HG02759 (cell line): ENCODE measurements around the gene TUSC2.
"Not testable (repeated sequence)": the region's sequence is repeated elsewhere in the genome, so short reads cannot be mapped to it uniquely, and the experiment has no call there.

ENCODE experiments used
- ATAC-seq: cut with Tn5 transposase; IDR thresholded peaks from one replicate; pipeline ENCODE4 v1.9.1; 2021; ENCODE audit warnings: mild to moderate bottlenecking, moderate library complexity; ENCODE audit not compliant: unreplicated experiment

The TUSC2 gene

DNA sequence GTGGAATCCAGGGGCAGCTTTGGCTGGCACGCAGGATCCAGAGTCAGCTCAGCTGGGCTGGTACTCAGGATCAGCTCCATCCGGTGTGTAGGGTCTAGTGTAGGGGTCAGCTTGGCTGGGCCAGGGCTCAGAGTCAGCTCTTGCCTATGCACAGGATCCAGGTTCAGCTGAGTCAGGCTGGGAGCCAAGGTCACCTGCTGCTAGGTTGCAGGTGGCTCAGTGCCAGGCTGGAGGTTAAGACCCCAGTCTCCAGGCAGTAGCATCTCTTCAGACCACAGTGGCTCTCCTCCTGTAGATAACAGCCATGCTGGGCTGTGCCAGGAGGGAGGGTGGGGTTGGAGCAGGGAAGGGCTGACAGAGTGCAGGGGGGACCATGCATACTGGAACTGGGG, 30.6 kb downstream of the TUSC2 start:
- ATAC-seq = no peak

DNA sequence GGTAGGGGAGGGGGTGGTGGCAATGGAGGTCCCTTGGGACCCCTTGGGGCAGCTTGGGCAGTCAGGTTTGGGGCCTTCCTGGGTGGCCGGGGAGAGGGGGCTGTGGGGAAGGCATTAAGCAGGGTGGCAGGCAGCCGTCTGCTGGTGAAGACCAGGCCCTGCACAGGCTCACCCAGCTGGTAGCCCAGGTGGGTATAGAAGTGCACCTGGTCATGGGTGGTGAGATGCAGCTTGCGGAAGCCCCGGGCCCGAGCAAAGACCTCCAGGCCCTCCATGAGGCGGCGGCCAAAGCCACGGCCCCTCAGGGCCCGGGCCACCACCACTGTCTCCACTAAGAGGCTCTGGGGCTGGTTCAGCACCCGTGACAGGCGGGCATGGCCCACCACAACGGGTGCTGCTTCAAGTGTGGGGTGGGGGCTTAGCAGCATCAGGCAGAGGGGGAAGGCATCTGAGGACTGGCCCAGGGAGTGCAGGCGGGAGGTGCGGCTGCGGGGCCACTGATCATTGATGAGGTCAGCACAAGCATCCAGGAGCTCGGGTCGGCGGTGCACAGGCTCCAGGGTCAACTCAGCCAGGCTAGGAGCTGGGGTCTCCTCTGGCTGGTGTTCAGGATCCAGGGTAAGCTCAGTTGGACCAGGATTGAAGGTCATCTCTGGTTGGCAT, 31.2 kb downstream of the TUSC2 start:
- ATAC-seq = no peak

DNA sequence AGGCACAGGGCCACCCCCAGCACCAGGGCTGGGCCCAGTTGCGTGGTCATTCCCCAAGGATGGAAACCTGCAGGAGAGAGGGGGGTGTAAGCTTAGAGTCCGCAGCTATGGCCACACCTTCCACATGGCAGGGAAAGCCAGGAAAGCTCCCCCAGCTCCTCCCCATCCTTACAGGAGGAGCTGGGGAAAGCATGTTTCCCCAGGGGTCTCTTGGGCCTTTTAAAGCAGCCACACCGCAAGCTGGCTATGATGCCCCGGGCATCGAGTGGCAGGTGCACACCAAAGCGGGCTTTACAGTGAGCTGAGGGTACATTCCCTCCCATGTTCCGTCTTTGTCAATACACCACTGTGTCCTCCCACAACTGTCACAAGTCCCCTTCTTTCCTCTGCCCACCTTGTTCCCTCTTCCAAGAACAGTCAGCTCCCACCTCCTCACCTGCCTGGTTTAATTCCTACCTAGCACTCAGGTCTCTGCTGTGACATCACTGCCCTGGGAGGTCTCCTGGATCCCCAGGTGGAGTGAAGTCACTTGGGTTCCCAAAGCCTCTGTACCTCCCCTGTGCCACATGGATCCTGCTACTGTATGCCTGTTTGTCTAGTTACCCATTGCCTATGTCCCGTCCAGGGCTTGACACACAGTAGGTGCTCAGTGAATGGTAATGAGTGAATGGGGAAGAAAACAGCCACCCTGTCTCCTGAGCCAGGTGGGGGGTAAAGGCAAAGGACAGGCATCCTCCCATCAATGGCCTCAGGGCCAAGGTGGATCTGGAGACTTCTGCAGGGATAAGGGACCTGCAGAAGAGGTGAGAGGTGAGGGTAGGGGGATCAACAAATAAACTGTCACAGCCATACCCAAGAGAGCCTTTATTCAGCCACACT, 32.2 kb downstream of the TUSC2 start:
- no peak for ATAC-seq

DNA sequence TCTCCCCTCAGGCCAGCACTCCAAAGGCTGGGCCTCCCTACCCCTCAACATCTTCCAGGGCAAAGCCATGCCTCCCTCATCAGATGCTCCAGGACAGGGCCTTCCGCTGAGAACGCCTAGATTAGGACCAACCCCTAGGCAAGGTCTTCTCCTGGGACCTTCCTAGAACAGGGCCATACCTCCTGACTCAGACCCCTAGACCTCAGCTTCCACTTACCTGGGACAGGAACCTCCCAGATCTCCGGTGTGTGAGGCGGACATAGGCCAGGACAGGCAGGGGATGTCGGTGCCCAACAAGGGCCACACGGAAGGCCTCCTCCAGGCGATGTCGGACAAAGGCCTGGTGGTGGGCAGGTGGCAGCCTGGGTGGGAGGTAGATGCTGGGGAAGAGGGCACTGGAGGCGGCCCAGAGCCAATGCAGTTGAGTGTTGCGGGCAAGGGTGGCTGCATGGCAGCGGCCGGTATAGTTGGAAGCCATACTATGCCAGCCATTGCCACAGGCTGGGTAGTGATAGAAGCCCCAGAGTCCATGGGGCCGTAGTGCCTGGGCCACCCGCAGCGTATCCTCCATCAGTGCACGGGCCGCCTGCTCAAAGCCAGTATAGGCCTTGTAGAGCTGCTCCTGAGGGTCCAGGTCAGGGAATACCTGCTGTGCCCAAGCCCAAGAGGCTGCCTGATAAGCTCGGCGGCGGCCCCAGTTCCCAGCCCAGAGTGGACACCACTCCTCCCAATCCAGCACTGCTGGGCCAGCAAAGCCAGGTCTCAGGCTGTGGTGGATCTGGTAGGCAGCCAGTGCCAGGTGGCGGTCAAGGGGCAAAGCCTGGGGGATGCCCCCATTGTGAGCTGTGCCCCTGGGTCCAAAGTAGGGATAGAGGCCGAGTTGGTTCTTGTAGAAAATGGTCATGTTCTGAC, 33.3 kb downstream of the TUSC2 start:
- ATAC-seq = no peak

DNA sequence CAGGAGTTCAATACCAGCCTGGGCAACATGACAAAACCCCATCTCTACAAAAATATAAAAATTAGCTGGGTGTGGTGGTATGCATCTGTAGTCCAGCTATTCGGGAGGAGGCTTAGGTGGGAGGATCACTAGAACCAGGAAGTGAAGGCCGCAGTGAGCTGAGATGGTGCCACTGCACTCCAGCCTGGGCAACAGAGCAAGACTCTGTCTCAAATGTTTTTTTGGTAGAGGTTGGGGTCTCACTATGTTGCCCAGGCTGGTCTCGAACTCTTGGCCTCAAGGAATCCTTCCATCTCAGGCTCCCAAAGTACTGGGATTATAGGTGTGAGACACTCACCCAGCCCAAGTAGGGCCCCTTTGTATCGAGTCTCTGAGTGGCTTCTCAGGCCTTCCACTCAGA, 33.9 kb downstream of the TUSC2 start:
- no peak for ATAC-seq

DNA sequence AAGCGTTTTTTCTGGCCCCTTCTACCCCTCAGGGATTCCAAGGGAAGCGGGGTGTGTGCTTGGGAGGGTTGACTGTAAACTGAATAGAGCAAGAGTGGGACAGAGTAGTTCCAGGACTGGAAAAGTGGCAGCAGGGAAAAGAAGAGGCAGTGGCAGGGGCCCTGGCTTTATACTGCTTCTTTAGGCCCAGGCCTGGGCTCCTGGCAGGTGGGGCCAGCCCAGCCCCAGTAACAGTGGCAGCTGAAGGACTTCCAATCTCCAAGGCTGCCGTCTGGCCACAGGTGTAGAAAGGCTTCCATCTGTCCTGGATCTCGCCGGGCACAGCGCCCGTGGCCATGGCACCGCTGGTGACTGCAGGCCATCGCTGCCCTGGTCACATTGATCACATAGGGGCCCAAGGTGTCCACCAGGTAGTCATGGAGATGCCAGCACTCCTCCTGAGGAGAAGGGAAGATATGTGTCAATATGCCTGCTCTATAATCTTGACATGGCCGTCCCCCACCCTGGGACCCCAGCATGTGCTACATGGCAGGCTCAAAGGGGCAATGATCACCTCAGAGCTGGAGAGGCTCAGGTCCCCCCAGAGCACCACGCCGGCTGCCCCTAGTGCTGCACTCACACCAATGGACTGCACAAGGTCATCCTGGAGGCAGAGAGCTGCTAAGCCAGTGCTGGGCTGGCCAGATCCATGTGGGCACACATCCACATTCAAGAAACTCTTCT, 34.8 kb downstream of the TUSC2 start:
- ATAC-seq = no peak

DNA sequence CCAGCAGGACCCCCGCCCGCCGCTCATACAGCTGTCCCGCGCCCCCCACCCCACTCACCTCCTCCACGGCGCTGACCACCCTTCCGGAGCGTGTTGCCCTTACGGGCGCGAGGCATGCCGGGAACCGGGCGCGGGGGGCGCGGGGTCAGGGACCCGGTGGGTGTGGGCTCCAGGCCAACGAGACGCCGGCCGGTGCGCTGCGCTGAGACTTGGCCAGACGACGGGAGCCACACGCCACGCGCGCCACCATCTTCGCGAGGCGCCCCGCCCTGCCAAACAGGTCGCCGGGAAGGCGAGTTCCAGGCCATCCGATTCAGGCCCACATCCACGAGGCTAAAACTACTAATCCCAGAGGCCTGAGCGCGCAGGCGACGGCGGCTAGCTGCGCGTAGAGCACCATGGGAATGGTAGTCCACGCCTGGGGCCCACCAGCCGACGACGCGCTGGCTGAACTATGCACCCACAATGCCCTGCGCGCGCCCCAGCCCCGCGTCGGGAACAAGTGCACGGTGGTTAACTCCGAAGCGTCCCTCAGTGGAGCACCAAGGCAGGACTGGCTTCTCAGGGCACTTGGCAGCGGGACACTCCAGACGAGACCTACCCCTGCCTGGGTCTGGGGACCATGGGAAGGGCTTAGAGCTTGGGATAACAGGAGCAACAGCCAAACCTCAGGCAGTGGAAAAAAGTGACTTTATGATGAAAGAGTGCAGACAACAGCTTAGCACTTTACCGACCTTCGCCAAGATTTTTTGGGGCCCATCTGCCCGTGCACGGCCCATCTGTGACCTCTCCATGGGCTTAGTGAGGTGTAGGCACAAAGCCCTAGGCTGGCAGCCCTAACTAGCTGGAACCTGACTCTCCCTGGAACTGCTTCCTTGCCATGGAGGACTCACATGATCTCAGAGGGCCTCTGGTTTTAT, 35.6 kb downstream of the TUSC2 start, which contains the start of gene IFRD2:
Gene IFRD2, minus strand, starts transcription at position 271 of the 920 bp plus-strand sequence. Its CDS starts 155 bp downstream, at position 116.
- ATAC-seq = peak; percentile 94

DNA sequence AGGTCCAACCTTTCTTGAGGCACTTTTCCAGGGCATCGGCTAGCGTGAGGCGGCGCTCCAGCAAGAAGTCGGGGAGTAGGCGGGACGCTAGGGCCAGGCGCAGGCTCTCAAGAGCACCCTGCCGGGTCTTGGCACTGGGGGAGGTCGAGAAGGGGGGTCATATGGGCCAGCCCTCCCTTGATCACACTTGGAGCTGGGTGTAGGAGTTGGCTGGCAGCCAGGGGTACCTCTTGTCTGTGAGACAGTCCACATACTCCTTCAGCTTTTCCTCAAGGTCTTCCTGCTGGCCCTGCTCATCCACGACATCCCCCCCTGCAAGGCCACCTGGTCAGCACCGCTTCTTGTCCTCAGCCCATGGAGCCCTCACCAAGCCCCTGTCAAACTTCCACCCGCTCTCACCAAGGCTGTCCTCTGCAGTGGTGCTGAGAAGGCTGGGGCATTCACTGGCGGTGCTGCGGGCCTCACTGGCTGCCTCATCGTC, 37.8 kb downstream of the TUSC2 start:
- no peak for ATAC-seq

DNA sequence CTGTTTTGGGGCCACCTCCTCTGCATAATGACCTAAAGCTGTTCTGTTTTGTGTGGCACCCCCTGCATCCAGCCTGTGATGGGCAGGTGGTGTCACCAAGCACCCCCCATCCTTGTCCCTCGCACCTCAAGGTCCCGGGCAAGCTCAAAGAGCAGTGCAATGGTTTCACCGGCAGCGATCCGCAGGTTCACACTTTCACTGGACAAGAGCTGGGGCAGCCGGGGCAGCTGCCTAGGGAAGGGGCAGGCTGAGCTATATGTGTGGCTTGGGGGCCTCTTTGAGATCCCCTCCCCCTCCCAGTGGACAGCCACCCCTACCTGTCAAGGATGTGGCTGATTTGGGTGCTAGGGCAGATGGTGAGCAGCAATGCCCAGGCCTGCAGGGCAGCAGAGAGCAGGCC, 38.9 kb downstream of the TUSC2 start:
- ATAC-seq = no peak

DNA sequence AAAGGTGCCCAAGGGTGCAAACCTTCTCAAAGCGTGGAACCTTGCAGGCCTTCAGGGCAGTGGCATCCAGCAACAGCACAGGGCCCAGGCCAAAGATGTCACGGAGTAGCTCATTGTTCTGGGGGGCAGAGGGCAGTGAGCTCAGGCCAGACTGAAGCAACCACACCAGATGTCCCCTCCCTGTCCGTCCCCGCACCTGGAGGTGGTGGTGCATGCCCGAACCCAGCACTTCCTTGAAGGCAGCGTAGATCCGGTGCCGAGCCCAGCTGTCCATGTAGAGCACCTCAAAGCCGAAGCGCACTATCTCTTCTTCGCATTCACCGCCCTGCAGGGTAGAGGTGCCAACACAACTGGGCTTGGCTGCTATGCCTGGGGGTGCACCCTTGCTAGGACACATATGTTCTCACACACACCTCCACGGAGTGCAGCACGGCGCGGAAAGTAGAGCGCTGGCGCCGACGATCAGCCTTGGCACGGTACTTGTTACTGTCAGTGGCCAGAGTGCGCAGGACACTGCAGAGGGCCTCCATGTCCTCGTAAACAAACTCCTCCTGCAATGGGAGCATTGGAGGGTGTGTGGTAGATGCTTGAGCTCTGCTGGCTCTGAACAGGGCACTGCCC, 39.5 kb downstream of the TUSC2 start:
- ATAC-seq = no peak

DNA sequence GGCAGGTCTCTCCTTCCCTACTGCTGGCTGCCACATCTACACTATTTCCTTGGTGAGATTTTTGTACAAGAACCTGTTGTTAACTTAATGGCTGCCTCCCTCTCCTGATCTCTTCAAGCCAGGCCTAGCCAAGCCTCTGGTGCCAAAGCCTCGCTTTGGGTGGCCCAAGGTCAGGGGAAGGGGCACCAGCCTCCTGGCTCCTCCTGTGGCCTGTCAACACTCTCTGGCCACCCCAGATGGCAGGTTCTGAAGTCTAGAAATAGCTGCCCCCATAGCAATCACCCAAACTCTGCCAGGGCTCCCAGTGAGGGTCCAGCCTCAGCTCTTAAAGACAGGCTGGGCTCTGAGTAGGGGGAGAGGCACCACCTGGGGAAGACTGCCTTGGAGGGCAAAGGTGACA, 40.8 kb downstream of the TUSC2 start:
- ATAC-seq = no peak

DNA sequence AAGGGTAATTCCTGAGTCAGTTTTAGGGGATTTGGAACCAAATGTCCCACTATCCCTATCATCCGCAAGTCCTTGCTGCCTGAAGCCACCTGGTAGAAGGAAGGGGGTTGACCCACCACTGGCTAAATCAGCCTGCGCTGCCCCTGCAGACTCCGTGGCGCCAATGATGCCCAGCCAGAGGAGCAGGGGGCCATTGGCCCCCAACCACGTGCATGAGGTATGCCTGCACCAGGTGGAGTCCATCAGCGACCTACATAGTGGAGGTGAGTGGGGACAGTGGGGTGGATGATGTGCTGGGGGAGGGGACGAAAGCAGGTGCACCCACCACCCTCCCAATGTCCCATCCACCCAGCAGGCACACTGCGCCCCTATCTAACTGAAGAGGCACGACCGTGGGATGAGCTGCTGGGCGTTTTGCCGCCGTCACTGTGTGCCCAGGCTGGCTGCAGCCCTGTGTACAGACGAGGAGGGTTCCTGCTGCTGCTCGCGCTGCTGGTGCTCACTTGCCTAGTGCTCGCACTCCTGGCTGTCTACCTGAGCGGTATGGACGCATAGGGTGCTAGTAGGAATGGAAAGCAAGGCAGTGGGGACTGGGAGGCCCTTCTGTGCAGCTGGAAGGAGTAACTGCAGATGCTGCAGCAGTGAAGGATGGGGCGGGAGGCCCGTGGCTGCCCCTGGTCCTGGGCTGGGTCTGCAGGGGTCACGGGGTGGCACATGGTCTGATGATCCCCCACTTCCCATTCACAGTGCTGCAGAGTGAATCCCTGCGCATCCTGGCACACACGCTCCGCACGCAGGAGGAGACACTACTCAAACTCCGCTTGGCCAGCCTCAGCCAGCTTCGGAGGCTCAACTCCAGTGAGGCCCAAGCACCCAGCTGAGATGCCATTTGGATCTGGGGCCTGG, 41.4 kb downstream of the TUSC2 start:
- ATAC-seq = no peak

DNA sequence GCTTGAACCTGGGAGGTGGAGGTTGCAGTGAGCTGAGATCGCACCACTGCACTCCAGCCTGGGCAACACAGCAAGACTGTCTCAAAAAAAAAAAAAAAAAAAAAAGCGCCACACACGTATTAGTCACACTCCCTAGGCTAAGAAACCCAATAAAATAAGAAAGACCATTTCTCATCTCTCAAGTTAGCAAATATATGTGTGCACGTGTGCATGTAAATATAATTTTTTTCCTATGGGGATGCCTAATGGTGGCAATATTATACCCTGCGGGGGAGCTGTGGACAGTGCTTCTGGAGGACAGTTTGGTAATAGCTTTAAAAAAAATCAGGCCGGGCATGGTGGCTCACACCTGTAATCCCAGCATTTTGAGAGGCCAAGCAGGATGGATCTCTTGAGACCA, 43.9 kb downstream of the TUSC2 start:
- not testable (repeated sequence) for ATAC-seq

DNA sequence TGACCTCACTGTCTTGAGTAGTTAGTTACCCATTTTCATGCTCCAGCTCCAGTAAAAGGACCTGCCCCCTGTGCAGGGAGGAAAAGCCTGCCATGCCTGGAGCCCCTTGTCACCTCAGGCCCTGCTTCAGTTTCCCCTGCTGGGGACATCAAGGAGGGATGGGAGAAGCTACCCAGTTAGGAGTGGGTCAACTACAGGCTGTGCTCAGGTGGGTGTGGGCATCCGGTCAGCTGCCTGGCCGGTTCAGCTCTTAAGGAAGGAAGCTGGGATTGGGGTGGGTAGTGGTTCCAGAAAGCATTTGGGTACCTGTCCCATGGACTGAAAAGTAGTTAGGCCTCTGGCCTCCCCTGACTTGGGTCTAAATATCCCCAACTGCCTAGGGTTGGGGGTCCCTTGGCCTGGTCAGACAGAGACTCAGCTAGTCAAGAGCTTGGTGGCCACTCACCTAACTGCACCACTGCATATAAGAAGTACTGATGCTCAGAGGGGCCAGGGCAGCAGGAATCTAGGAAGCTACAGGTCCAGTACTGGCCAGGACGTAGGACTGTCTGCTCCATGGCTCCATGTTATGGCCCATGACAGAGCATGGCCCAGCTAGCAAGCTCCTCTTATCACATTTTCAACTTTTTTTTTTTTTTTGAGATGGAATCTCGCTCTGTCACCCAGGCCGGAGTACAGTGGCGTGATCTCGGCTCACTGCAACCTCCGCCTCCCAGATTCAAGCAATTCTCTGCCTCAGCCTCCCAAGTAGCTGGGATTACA, 48.6 kb downstream of the TUSC2 start:
- no peak for ATAC-seq

DNA sequence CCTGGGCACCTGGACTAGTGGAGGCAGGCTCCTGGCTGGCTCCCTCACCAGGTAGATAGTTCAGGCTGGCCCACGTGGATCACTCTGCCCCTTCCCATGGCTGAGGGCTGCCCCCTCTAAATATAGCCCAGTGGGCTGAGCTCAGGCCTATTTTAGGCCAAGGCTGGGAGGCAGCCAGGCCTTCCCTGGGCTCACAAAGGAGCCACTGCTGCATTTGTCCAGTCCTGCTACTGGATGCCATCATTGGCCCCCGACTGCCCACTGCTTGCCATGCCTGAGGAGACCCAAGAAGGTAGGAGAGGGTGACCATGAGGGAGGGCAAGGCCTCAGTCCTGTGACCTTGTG, 49.2 kb downstream of the TUSC2 start, which contains the start of gene LSMEM2:
Gene LSMEM2, plus strand, starts transcription at position 208 of the 345 bp plus-strand sequence. Its CDS starts 27 bp downstream, at position 235.
- ATAC-seq = no peak

DNA sequence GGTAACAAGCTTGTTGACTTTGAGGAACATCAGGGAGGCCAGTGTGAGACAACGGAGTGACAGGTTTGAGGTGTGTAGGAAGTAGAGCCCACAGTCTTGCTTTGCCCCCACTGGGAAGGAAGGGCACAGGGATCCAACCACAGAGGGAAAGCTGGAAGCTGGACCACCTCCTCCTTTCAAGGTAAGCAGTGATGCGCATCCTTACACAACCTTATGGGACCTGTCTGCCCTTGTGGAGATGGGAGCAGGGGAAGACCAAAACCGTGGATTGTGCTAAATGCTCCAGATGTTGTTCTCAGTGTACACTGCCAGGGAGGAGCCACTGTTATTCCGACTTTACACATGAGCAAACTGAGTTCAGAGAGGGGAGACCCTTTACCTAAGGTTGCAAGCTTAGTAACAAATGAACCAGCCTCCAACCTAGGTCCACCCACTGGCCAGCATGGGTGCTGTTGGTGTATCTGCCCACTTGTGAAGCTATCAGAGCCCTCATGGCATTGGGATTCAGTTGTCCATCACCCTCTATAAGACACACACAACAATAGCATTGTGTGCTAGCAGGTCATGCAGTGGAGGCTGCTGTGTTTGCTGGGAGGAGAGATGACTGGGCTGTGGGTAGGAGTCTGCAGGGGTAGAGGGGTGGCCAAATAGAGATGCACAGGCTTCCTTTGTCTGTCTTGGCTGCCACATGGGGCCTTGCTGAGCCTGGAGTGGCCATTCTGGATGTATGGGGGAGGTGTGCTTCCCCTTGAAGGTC, 49.7 kb downstream of the TUSC2 start:
- no peak for ATAC-seq

DNA sequence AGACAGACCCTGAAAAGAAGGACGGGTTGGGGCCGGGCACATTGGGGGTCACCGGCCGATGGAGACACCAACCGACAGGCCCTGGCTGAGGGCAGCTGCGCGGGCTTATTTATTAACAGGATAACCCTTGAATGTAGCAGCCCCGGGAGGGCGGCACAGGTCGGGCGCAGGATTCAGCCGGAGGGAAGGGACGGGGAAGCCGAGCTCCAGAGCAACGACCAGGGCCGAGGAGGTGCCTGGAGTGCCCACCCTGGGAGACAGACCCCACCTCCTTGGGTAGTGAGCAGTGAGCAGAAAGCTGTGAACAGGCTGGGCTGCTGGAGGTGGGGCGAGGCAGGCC, 51.3 kb downstream of the TUSC2 start:
- no peak for ATAC-seq
